Neural progenitor cell (in vitro differentiated cells): Measurements from ENCODE around the gene MYO1B. TPM values are rescaled to one million over a fixed set of nuclear protein-coding genes. Genes with fewer than 3 reads are reported as not detected.

Source experiments
- DNase-seq: peaks from one replicate; pipeline ENCODE4 v3.0.0-alpha.2; 2016; ENCODE audit warnings: low spot score
- H2AFZ ChIP-seq: fragments of 200-600 bp; sonication (generic); replicated peaks from 2 replicates; pipeline ENCODE4 v1.6.1; 2016; ENCODE audit warnings: antibody characterized with exemption
- H3F3A ChIP-seq: fragments of 200-600 bp; sonication (generic); 2 replicates; pipeline ENCODE4 v1.6.1; 2016; ENCODE audit warnings: antibody characterized with exemption, low read depth
- H3K27ac ChIP-seq: fragments of 200-600 bp; sonication (generic); 2 replicates; pipeline ENCODE4 v1.5.1; 2016; ENCODE audit warnings: mild to moderate bottlenecking
- H3K27me3 ChIP-seq: fragments of 200-600 bp; sonication (generic); 2 replicates; pipeline ENCODE4 v1.6.1; 2016; ENCODE audit warnings: mild to moderate bottlenecking, moderate library complexity
- H3K36me3 ChIP-seq: fragments of 200-600 bp; sonication (generic); 2 replicates; pipeline ENCODE4 v1.5.1; 2016
- H3K4me1 ChIP-seq: fragments of 200-600 bp; sonication (generic); 2 replicates; pipeline ENCODE4 v1.6.1; 2016; ENCODE audit warnings: mixed run types
- H3K4me2 ChIP-seq: fragments of 200-600 bp; sonication (generic); 2 replicates; pipeline ENCODE4 v1.6.1; 2016
- H3K4me3 ChIP-seq: fragments of 200-600 bp; sonication (generic); 2 replicates; pipeline ENCODE4 v1.5.1; 2016
- H3K79me2 ChIP-seq: fragments of 200-600 bp; sonication (generic); 2 replicates; pipeline ENCODE4 v1.6.1; 2016; ENCODE audit warnings: low read depth
- H3K9ac ChIP-seq: fragments of 200-600 bp; sonication (generic); 2 replicates; pipeline ENCODE4 v1.6.1; 2016
- H3K9me3 ChIP-seq: fragments of 200-600 bp; sonication (generic); 2 replicates; pipeline ENCODE4 v1.5.1; 2016; ENCODE audit warnings: low read depth
- H4K20me1 ChIP-seq: fragments of 200-600 bp; sonication (generic); 2 replicates; pipeline ENCODE4 v1.6.1; 2016; ENCODE audit warnings: low read depth
- H3K27ac Mint-ChIP-seq: 3 replicates; pipeline ENCODE4 v1.8.0; 2021; ENCODE audit warnings: mixed read lengths
- H3K27me3 Mint-ChIP-seq: 2 replicates; pipeline ENCODE4 v1.8.0; 2022; ENCODE audit warnings: low read depth, mild to moderate bottlenecking, inconsistent platforms, moderate library complexity, mixed read lengths; ENCODE audit not compliant: insufficient read depth
- H3K36me3 Mint-ChIP-seq: 3 replicates; pipeline ENCODE4 v1.8.0; 2021; ENCODE audit warnings: mixed read lengths
- H3K4me1 Mint-ChIP-seq: 3 replicates; pipeline ENCODE4 v1.8.0; 2021; ENCODE audit warnings: mixed read lengths
- H3K4me3 Mint-ChIP-seq: 3 replicates; pipeline ENCODE4 v1.8.0; 2021; ENCODE audit warnings: mild to moderate bottlenecking, moderate library complexity, mixed read lengths
- H3K9me3 Mint-ChIP-seq: 3 replicates; pipeline ENCODE4 v1.8.0; 2020; ENCODE audit warnings: mixed read lengths
- EZH2 ChIP-seq: fragments of 200-600 bp; sonication (generic); IDR thresholded peaks from 2 replicates; pipeline ENCODE4 v1.6.1; 2017; ENCODE audit warnings: antibody characterized with exemption, mild to moderate bottlenecking, moderate library complexity
- EZH2phosphoT487 ChIP-seq: fragments of 200-600 bp; sonication (generic); IDR thresholded peaks from 2 replicates; pipeline ENCODE4 v1.6.1; 2017; ENCODE audit warnings: antibody characterized with exemption
- total RNA-seq: library from RNA; depleted of rRNA; stranded (reverse); fragments of >200 nt; gene quantifications from 2 replicates; pipeline ENCODE4 v1.2.3, GENCODE V29; 2015; ENCODE audit warnings: low replicate concordance
- TF ChIP-seq, protein P1 (sequence below): fragments of 200-600 bp; sonication (generic); IDR thresholded peaks from 2 replicates; pipeline ENCODE4 v1.5.1; 2017; ENCODE audit warnings: antibody characterized with exemption, mild to moderate bottlenecking

Gene MYO1B
- total RNA-seq, 1 donor from 2014 or later, result 88.0 TPM

DNA sequence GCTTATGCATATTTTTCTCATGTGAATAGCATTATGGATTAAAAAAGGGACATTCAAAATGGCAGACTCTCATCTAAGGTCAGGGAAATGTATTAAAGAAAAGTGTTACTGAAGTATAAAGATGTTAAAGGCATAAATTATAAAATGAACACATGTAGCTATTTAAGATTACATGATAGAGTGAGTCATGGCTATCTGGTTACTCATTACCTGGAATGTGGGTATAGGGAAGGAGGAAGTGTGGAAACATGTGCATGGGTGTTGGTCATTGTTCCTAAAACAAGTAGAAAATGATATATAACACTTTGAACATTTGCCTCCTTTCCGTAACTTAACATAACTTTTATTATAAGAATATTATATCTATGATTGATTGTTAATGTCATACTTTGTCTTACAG, 66.4 kb downstream of the MYO1B start:
- Mint-ChIP-seq H3K4me3 (no peak overlapping the region), H3K4me1 (peaks cover 5% of the 10 kb centered on the region), H3K9me3 (no peaks in the 10 kb centered on the region), H3K36me3 (peaks cover 8% of the 10 kb centered on the region), H3K27me3 (peaks cover 2% of the 10 kb centered on the region), H3K27ac (no peak overlapping the region)
- Histone ChIP-seq H3K4me1 (no peaks in the 10 kb centered on the region), H3K27me3 (no peaks in the 10 kb centered on the region), H3F3A (no peaks in the 10 kb centered on the region), H3K27ac (no peak overlapping the region), H3K9ac (no peak overlapping the region), H4K20me1 (peaks cover 9% of the 10 kb centered on the region), H3K4me3 (no peak overlapping the region), H3K4me2 (no peak overlapping the region), H3K36me3 (no peaks in the 10 kb centered on the region), H3K79me2 (peaks cover 58% of the 10 kb centered on the region), H3K9me3 (no peaks in the 10 kb centered on the region), H2AFZ (no peak overlapping the region)
- TF ChIP-seq EZH2 (no peak), EZH2phosphoT487 (no peak)
- TF ChIP-seq, protein P1, sequence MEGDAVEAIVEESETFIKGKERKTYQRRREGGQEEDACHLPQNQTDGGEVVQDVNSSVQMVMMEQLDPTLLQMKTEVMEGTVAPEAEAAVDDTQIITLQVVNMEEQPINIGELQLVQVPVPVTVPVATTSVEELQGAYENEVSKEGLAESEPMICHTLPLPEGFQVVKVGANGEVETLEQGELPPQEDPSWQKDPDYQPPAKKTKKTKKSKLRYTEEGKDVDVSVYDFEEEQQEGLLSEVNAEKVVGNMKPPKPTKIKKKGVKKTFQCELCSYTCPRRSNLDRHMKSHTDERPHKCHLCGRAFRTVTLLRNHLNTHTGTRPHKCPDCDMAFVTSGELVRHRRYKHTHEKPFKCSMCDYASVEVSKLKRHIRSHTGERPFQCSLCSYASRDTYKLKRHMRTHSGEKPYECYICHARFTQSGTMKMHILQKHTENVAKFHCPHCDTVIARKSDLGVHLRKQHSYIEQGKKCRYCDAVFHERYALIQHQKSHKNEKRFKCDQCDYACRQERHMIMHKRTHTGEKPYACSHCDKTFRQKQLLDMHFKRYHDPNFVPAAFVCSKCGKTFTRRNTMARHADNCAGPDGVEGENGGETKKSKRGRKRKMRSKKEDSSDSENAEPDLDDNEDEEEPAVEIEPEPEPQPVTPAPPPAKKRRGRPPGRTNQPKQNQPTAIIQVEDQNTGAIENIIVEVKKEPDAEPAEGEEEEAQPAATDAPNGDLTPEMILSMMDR, result no peak
- DNase-seq, result no peak

DNA sequence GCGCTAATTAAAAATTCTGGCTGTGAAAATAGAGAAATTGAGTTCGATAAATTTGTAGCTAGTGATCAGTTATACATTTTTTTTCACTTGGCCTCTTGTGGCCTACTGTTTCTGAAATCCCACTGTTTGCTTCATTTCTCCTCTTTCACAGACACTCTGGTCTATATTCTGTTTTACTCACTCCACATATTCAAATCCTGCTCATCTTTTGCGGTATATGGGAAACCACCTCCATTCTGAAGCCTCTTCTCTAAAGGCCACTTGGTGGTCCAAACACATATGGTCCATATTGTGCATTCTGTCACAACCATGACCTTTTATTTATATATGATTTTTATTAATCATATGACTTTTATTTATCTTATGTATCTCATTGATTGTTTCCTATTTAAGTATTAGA, 67.0 kb downstream of the MYO1B start:
- H3K9me3 Mint-ChIP-seq, result no peaks in the 10 kb centered on the region
- H3K27ac ChIP-seq, result no peak overlapping the region
- no peaks in the 10 kb centered on the region for H3K36me3 ChIP-seq
- TF ChIP-seq EZH2 (no peak), EZH2phosphoT487 (no peak)
- H3K4me1 Mint-ChIP-seq, result peaks cover 9% of the 10 kb centered on the region
- H3K27me3 ChIP-seq, result no peaks in the 10 kb centered on the region
- no peak overlapping the region for H3K27ac Mint-ChIP-seq
- peaks cover 2% of the 10 kb centered on the region for H3K27me3 Mint-ChIP-seq
- no peak overlapping the region for H3K4me3 ChIP-seq
- H3K36me3 Mint-ChIP-seq, result peaks cover 8% of the 10 kb centered on the region
- peaks cover 58% of the 10 kb centered on the region for H3K79me2 ChIP-seq
- no peaks in the 10 kb centered on the region for H3F3A ChIP-seq
- no peak overlapping the region for H3K9ac ChIP-seq
- peaks cover 14% of the 10 kb centered on the region for H4K20me1 ChIP-seq
- no peaks in the 10 kb centered on the region for H3K9me3 ChIP-seq
- no peak overlapping the region for H3K4me3 Mint-ChIP-seq
- no peak overlapping the region for H3K4me2 ChIP-seq
- DNase-seq, result no peak
- no peak overlapping the region for H2AFZ ChIP-seq
- H3K4me1 ChIP-seq, result no peaks in the 10 kb centered on the region

DNA sequence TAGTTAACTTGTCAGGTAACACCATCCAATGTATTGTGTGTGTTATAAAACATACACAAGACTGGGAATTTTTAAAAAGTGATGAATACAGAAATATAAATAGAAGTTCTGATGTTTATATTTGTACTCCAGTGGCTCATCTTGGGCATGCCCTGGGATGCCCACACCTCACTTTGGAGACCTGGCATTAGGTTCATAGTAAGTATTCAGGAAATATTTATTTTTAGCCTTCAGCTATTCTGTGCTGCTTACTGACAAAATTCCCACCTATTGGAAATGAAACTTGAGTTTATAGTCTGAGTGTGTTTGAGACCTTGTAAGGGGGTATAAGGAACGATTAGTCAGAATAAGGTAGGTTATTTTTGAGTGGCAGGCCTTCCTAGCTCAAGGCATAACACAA, 67.5 kb downstream of the MYO1B start:
- Histone ChIP-seq H3K27me3 (no peaks in the 10 kb centered on the region), H3K4me2 (no peak overlapping the region), H3K4me1 (no peaks in the 10 kb centered on the region), H3K9me3 (no peaks in the 10 kb centered on the region), H2AFZ (no peak overlapping the region), H3K27ac (no peak overlapping the region), H3K36me3 (no peaks in the 10 kb centered on the region), H4K20me1 (peaks cover 15% of the 10 kb centered on the region), H3K9ac (no peak overlapping the region), H3F3A (peaks cover under 1% of the 10 kb centered on the region), H3K4me3 (no peak overlapping the region), H3K79me2 (peaks cover 58% of the 10 kb centered on the region)
- Mint-ChIP-seq H3K4me3 (no peak overlapping the region), H3K27me3 (peaks cover 2% of the 10 kb centered on the region), H3K27ac (no peak overlapping the region), H3K4me1 (peaks cover 11% of the 10 kb centered on the region), H3K9me3 (no peaks in the 10 kb centered on the region), H3K36me3 (peaks cover 4% of the 10 kb centered on the region)
- TF ChIP-seq EZH2phosphoT487 (no peak), EZH2 (no peak)
- TF ChIP-seq, protein P1, result no peak
- no peak for DNase-seq

DNA sequence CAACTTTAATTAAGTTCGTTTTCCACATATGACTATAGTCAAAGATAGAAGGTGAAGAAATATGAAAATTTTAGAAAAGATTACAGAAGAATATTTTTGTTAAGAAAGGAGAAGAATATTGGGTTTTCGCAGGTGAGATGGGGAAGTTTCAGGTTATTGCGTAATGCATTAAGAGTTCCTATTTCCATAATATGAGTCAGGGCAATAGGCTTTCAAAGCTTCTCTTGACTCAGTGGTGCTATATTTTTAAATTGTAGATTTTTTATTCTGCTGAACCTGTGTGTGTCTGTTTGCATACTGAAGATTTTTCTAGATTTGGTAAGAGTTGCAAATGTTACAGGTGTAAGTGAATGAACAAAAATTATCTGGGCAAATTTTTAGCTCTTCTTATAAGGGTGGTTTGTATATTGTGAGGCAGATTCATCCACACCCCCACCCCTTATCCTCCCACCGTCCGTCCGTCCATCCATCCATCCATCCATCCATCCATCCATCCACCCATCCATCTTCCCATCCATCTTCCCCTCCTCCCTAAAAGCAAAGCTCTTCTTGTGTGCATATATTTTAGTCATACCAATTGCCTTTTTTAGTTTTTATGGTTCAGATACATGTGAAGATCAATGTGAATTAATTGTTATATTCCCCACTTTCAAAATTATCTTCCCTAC, 69.6 kb downstream of the MYO1B start:
- no peak overlapping the region for H3K27ac ChIP-seq
- TF ChIP-seq EZH2phosphoT487 (no peak), EZH2 (no peak)
- TF ChIP-seq, protein P1, result no peak

More for the DNA sequence above, 69.6 kb downstream of the MYO1B start:
- no peaks in the 10 kb centered on the region for H3K36me3 ChIP-seq
- H4K20me1 ChIP-seq, result peaks cover 28% of the 10 kb centered on the region
- Mint-ChIP-seq H3K27me3 (peaks cover 2% of the 10 kb centered on the region), H3K36me3 (peaks cover 4% of the 10 kb centered on the region), H3K4me3 (no peak overlapping the region), H3K4me1 (peaks cover 32% of the 10 kb centered on the region), H3K27ac (no peak overlapping the region), H3K9me3 (no peaks in the 10 kb centered on the region)
- peaks cover 11% of the 10 kb centered on the region for H3F3A ChIP-seq
- H3K27me3 ChIP-seq, result no peaks in the 10 kb centered on the region
- H3K4me1 ChIP-seq, result peaks cover 9% of the 10 kb centered on the region
- no peak overlapping the region for H3K4me2 ChIP-seq
- DNase-seq, result no peak
- no peak overlapping the region for H3K9ac ChIP-seq
- H2AFZ ChIP-seq, result no peak overlapping the region
- H3K79me2 ChIP-seq, result peaks cover 67% of the 10 kb centered on the region
- H3K4me3 ChIP-seq, result no peak overlapping the region
- H3K9me3 ChIP-seq, result no peaks in the 10 kb centered on the region
